HEK293 (cell line): ENCODE results near the gene KIF2B.
"Not testable (repeated sequence)": the region's sequence is repeated elsewhere in the genome, so short reads cannot be mapped to it uniquely, and the experiment has no call there.

ENCODE experiments used
- CTCF ChIP-seq: fragments of 450-650 bp; formaldehyde crosslinking; IDR thresholded peaks from 2 replicates; pipeline ENCODE4 v1.5.1; 2016; ENCODE audit warnings: missing biosample characterization, missing genetic modification characterization
- SP2 ChIP-seq: fragments of 450-650 bp; formaldehyde crosslinking; IDR thresholded peaks from 2 replicates; pipeline ENCODE4 v1.5.1; 2016; ENCODE audit warnings: missing biosample characterization, missing genetic modification characterization
- YY1 ChIP-seq: fragments of 450-650 bp; formaldehyde crosslinking; IDR thresholded peaks from 2 replicates; pipeline ENCODE4 v1.5.1; 2018; ENCODE audit warnings: missing biosample characterization, missing genetic modification characterization

GRCh38 chr17:53834771-53835170 is 12.0 kb downstream of the KIF2B start:
- TF ChIP-seq SP2 (tag by site-specific recombination); CTCF; YY1: not testable (repeated sequence)
